Left ventricle myocardium inferior (tissue), 1 donor: ENCODE measurements around the gene DOCK9. TPM values are rescaled to one million over a fixed set of nuclear protein-coding genes. Genes with fewer than 3 reads are reported as not detected.
"Not testable (repeated sequence)": the region's sequence is repeated elsewhere in the genome, so short reads cannot be mapped to it uniquely, and the experiment has no call there.

Experiments
- DNase-seq: peaks from one replicate; pipeline ENCODE4 v3.0.0-alpha.2; 2020
- H3K27ac ChIP-seq: fragments of 200-600 bp; replicated peaks from 2 replicates; pipeline ENCODE4 v1.8.0; 2021
- H3K27me3 ChIP-seq: fragments of 200-600 bp; 2 replicates; pipeline ENCODE4 v1.8.0; 2021; ENCODE audit warnings: low read depth
- H3K36me3 ChIP-seq: fragments of 200-600 bp; 2 replicates; pipeline ENCODE4 v1.8.0; 2021
- H3K4me1 ChIP-seq: fragments of 200-600 bp; 2 replicates; pipeline ENCODE4 v1.8.0; 2021
- H3K4me3 ChIP-seq: fragments of 200-600 bp; 2 replicates; pipeline ENCODE4 v1.8.0; 2021; ENCODE audit warnings: mild to moderate bottlenecking, moderate library complexity
- H3K9me3 ChIP-seq: fragments of 200-600 bp; replicated peaks from 2 replicates; pipeline ENCODE4 v1.8.0; 2021
- intact Hi-C: fragments of 100-400 bp; cut with micrococcal nuclease; formaldehyde crosslinking; loops from one replicate; pipeline ENCODE4 v1.11.0; 2022
- total RNA-seq: library from RNA; stranded (reverse); fragmentation: NEBNext Ultra II Directional; extraction: Animal tissue kit (Norgen Biotek cat#: 25700); gene quantifications from one replicate; pipeline ENCODE4 v1.2.1, GENCODE V29; 2021
- TF ChIP-seq, protein P1 (sequence below): fragments of 200-600 bp; IDR thresholded peaks from 2 replicates; pipeline ENCODE4 v1.8.0; 2021; ENCODE audit warnings: antibody characterized with exemption, mild to moderate bottlenecking, borderline replicate concordance
- donor health status: DM: no; HTN: yes; CAD: no; lungs with severe emphysema.

DOCK9 gene
- total RNA-seq, 1 donor from 2014 or later: 36.8 TPM

DNA sequence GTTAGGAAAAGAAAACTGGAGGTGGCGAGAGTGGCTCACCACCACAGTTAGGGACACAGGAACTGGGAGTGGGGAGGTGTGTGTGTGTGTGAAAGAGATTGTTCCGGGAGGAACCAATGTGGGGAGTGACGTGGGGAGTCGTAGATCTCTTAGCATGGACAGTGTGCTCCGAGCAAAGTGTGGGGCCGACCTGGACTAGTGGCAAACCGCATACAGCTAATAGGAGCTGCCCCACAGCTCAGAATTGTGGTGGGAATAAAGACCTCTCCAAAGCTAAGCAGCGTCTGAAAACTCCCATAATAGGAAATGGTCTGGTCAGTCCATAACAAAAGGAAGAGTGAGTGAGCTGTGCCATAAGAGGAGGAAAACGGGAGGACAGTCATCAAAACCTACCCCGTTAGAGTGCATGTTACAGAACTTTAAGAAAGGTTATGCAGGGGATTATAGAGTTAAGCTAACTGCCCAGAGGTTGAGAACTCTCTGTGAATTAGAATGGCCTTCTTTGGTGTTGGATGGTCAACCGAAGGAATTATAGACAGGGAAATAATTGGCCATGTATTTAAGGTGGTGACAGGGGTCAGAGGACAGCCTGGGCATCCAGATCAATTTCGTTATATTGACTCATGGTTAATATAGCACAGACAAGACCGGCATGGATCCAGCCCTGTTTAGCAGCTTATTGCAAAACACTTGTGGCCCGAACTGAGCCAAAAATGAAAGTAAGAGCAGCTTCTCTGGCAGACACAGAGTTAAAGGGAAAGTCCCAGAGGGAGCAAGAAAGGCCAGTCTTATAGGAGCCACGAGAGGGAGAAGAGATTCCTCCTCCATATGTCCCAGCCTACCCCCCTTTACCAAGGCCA lies 216.5 kb downstream of the DOCK9 start:
- Histone ChIP-seq H3K4me1 (no peaks in the 10 kb centered on the region), H3K27me3 (peaks cover under 1% of the 10 kb centered on the region), H3K27ac (no peak overlapping the region), H3K9me3 (peaks cover 5% of the 10 kb centered on the region), H3K4me3 (peak overlapping the region; percentile 46), H3K36me3 (no peaks in the 10 kb centered on the region)
- TF ChIP-seq, protein P1, sequence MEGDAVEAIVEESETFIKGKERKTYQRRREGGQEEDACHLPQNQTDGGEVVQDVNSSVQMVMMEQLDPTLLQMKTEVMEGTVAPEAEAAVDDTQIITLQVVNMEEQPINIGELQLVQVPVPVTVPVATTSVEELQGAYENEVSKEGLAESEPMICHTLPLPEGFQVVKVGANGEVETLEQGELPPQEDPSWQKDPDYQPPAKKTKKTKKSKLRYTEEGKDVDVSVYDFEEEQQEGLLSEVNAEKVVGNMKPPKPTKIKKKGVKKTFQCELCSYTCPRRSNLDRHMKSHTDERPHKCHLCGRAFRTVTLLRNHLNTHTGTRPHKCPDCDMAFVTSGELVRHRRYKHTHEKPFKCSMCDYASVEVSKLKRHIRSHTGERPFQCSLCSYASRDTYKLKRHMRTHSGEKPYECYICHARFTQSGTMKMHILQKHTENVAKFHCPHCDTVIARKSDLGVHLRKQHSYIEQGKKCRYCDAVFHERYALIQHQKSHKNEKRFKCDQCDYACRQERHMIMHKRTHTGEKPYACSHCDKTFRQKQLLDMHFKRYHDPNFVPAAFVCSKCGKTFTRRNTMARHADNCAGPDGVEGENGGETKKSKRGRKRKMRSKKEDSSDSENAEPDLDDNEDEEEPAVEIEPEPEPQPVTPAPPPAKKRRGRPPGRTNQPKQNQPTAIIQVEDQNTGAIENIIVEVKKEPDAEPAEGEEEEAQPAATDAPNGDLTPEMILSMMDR: no peak
- intact Hi-C loops: no loop called here
- DNase-seq: no peak

- H3K36me3 ChIP-seq: no peaks in the 10 kb centered on the region
- peaks cover 14% of the 10 kb centered on the region for H3K4me1 ChIP-seq
- intact Hi-C loops: no loop called here
- TF ChIP-seq, protein P1: no peak
- H3K9me3 ChIP-seq: peaks cover 5% of the 10 kb centered on the region
- DNase-seq: no peak
- H3K27me3 ChIP-seq: peaks cover 56% of the 10 kb centered on the region
- no peak overlapping the region for H3K4me3 ChIP-seq
- no peak overlapping the region for H3K27ac ChIP-seq
Measured at GRCh38 chr13:98755729-98756128, 222.1 kb downstream of the DOCK9 start.

- no peak overlapping the region for H3K4me3 ChIP-seq
- no peak overlapping the region for H3K27ac ChIP-seq
- H3K36me3 ChIP-seq: no peaks in the 10 kb centered on the region
- peaks cover 62% of the 10 kb centered on the region for H3K27me3 ChIP-seq
- H3K9me3 ChIP-seq: no peaks in the 10 kb centered on the region
- peaks cover 14% of the 10 kb centered on the region for H3K4me1 ChIP-seq
- intact Hi-C loops: no loop called here
- TF ChIP-seq, protein P1: no peak
- no peak for DNase-seq
Measured at GRCh38 chr13:98755116-98755515, 222.7 kb downstream of the DOCK9 start.

GRCh38 chr13:98754468-98754867 lies 223.4 kb downstream of the DOCK9 start:
- H3K4me3 ChIP-seq, H3K9me3 ChIP-seq, intact Hi-C loops, DNase-seq, H3K27ac ChIP-seq, H3K36me3 ChIP-seq: not testable (repeated sequence)
- Histone ChIP-seq H3K4me1 (peaks cover 14% of the 10 kb centered on the region), H3K27me3 (peaks cover 69% of the 10 kb centered on the region)

- Histone ChIP-seq H3K36me3 (no peaks in the 10 kb centered on the region), H3K27me3 (peaks cover 79% of the 10 kb centered on the region), H3K9me3 (no peaks in the 10 kb centered on the region), H3K27ac (no peak within 1 kb of the TSS), H3K4me1 (peaks cover 14% of the 10 kb centered on the region), H3K4me3 (peak within 1 kb of the TSS; percentile 58)
- DNase-seq: no peak
- TF ChIP-seq, protein P1: no peak
- intact Hi-C loops: no loop called here
Measured at GRCh38 chr13:98752467-98753290, 225.2 kb downstream of the DOCK9 start, which contains the start of gene SLC15A1. Gene SLC15A1, minus strand, starts transcription at chr13:98752672. Its CDS starts 74 bp downstream, at chr13:98752598.
